Measurements from ENCODE around the gene ARHGAP24.

- TF ChIP-seq, protein P1, sequence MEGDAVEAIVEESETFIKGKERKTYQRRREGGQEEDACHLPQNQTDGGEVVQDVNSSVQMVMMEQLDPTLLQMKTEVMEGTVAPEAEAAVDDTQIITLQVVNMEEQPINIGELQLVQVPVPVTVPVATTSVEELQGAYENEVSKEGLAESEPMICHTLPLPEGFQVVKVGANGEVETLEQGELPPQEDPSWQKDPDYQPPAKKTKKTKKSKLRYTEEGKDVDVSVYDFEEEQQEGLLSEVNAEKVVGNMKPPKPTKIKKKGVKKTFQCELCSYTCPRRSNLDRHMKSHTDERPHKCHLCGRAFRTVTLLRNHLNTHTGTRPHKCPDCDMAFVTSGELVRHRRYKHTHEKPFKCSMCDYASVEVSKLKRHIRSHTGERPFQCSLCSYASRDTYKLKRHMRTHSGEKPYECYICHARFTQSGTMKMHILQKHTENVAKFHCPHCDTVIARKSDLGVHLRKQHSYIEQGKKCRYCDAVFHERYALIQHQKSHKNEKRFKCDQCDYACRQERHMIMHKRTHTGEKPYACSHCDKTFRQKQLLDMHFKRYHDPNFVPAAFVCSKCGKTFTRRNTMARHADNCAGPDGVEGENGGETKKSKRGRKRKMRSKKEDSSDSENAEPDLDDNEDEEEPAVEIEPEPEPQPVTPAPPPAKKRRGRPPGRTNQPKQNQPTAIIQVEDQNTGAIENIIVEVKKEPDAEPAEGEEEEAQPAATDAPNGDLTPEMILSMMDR (IDR thresholded peaks at IDR 0.05), result no peak
- TF ChIP-seq POLR2A (IDR thresholded peaks at IDR 0.05) (no peak), EP300 (IDR thresholded peaks at IDR 0.05) (no peak)
Measured at GRCh38 chr4:85741381-85741780, 266.4 kb downstream of the ARHGAP24 start.

Data from ovary (tissue), 3 donors.